Natural killer cell (primary cell): ENCODE data around the gene CITED1. TPM values are rescaled to one million over a fixed set of nuclear protein-coding genes. Genes with fewer than 3 reads are reported as not detected.

Experiments
- ATAC-seq, 3 donors: fragments of 150-1000 bp in 2 of 3; fragments of 200-7000 bp in 1 of 3; cut with Tn5 transposase; 1 replicate in 1 of 3; 2 replicates in 2 of 3; pipeline ENCODE4 v1.10.0; 2021; ENCODE audit warnings: mild to moderate bottlenecking in 2 of 3, moderate library complexity in 2 of 3
- DNase-seq, 2 donors: peaks; one replicate each; pipeline versions ENCODE4 v3.0.0 to v3.0.0-alpha.2; 2013 to 2021; ENCODE audit warnings: mixed read lengths in 1 of 2
- H3K27ac ChIP-seq: one replicate; pipeline ENCODE4 v1.5.1; 2013; ENCODE audit warnings: mild to moderate bottlenecking, low read length
- H3K27me3 ChIP-seq: one replicate; pipeline ENCODE4 v1.6.1; 2013; ENCODE audit warnings: low read length; ENCODE audit not compliant: control insufficient read depth, insufficient read depth
- H3K36me3 ChIP-seq: one replicate; pipeline ENCODE4 v1.6.1; 2013; ENCODE audit warnings: low read length; ENCODE audit not compliant: control insufficient read depth, insufficient read depth
- H3K4me1 ChIP-seq: one replicate; pipeline ENCODE4 v1.6.1; 2013; ENCODE audit warnings: low read length; ENCODE audit not compliant: control insufficient read depth, insufficient read depth
- H3K4me3 ChIP-seq: one replicate; pipeline ENCODE4 v1.5.1; 2013; ENCODE audit warnings: low read length
- H3K9me3 ChIP-seq: one replicate; pipeline ENCODE4 v1.6.1; 2013; ENCODE audit warnings: low read length; ENCODE audit not compliant: control insufficient read depth, insufficient read depth
- H3K27ac Mint-ChIP-seq, 2 donors: one replicate each; pipeline ENCODE4 v1.8.0; 2022; ENCODE audit warnings: mild to moderate bottlenecking in 2 of 2, mixed read lengths in 2 of 2, moderate library complexity in 1 of 2
- H3K27me3 Mint-ChIP-seq, 2 donors: one replicate each; pipeline ENCODE4 v1.8.0; 2022; ENCODE audit warnings: low read depth in 2 of 2, mixed read lengths in 2 of 2
- H3K36me3 Mint-ChIP-seq: one replicate; pipeline ENCODE4 v1.8.0; 2022; ENCODE audit warnings: mixed read lengths
- H3K4me1 Mint-ChIP-seq, 2 donors: one replicate each; pipeline ENCODE4 v1.8.0; 2022; ENCODE audit warnings: mixed read lengths in 2 of 2
- H3K4me3 Mint-ChIP-seq: one replicate; pipeline ENCODE4 v1.8.0; 2022; ENCODE audit warnings: mild to moderate bottlenecking, moderate library complexity, mixed read lengths
- H3K9me3 Mint-ChIP-seq, 2 donors: one replicate each; pipeline ENCODE4 v1.8.0; 2022; ENCODE audit warnings: mixed read lengths in 2 of 2
- CTCF ChIP-seq: fragments of 200-600 bp; IDR thresholded peaks from one replicate; pipeline ENCODE4 v1.8.0; 2022; ENCODE audit warnings: antibody characterized with exemption
- WGBS: methylation state at CpG from one replicate; pipeline ENCODE4 v1.1.7; 2013; ENCODE audit warnings: missing lambda C conversion rate; ENCODE audit not compliant: insufficient coverage; 5-methylcytosine and 5-hydroxymethylcytosine counted together
- intact Hi-C: fragments of 100-400 bp; cut with micrococcal nuclease; formaldehyde crosslinking; loops from one replicate; pipeline ENCODE4 v1.14.2; 2022
- total RNA-seq, 4 donors: library from RNA; stranded (reverse); fragments of 120-200 nt in 1 of 4; gene quantifications; one replicate each; pipeline versions ENCODE4 v1.2.3 to v1.2.4, GENCODE V29; 2013 to 2022

Gene CITED1
- total RNA-seq, 3 donors from 2014 or later (not counting 1 experiment from before 2014, with no cell fraction given): 0.49 TPM; not detected in 2

- Mint-ChIP-seq H3K27ac (no peak overlapping the region), H3K27me3 (peaks cover 12 to 21% of the 10 kb centered on the region in 2 donors), H3K4me3 (no peak overlapping the region), H3K4me1 (no peaks in the 10 kb centered on the region), H3K36me3 (no peaks in the 10 kb centered on the region), H3K9me3 (no peaks in the 10 kb centered on the region)
- Histone ChIP-seq H3K4me1 (no peaks in the 10 kb centered on the region), H3K9me3 (no peaks in the 10 kb centered on the region), H3K4me3 (no peak overlapping the region), H3K36me3 (no peaks in the 10 kb centered on the region), H3K27me3 (no peaks in the 10 kb centered on the region), H3K27ac (no peak overlapping the region)
- 18% methylated on average over 11 of the region's 17 CpGs for WGBS
- intact Hi-C loops: no loop called here
- ATAC-seq (no peak), DNase-seq (no peak)
- TF ChIP-seq CTCF: no peak
These were observed 50.9 kb downstream of the CITED1 start for GRCh38 chrX:72254816-72255215.

GRCh38 chrX:72253686-72254085 lies 52.0 kb downstream of the CITED1 start:
- Mint-ChIP-seq H3K27me3 (peaks cover 12 to 21% of the 10 kb centered on the region in 2 donors), H3K4me3 (no peak overlapping the region), H3K9me3 (no peaks in the 10 kb centered on the region), H3K36me3 (no peaks in the 10 kb centered on the region), H3K4me1 (no peaks in the 10 kb centered on the region), H3K27ac (no peak overlapping the region)
- intact Hi-C loops: no loop called here
- no peak for ATAC-seq
- H3K4me3 ChIP-seq: no peak overlapping the region
- no peaks in the 10 kb centered on the region for H3K4me1 ChIP-seq
- no peaks in the 10 kb centered on the region for H3K9me3 ChIP-seq
- TF ChIP-seq CTCF: no peak
- H3K27me3 ChIP-seq: no peaks in the 10 kb centered on the region
- H3K36me3 ChIP-seq: no peaks in the 10 kb centered on the region
- DNase-seq: no peak
- no peak overlapping the region for H3K27ac ChIP-seq

Other genes starting within 250 kb of the CITED1 start
- 1 to 10 TPM; 1.3 to 1.8 (median 1.7) TPM for gene RTL5, start 174.0 kb downstream of the CITED1 start, total RNA-seq
- gene PIN4, start 124.2 kb downstream of the CITED1 start, total RNA-seq: 1 to 10 TPM; 5.6 to 6.2 (median 5.9) TPM
- gene ERCC6L, start 66.9 kb downstream of the CITED1 start, total RNA-seq: under 1 TPM; 0.13 to 0.54 (median 0.28) TPM
- 100 to 1,000 TPM; 611 to 754 (median 650) TPM for gene RPS4X, start 28.7 kb downstream of the CITED1 start, total RNA-seq